H1 (cell line): Measurements from ENCODE around the gene FNDC10. TPM values are rescaled to one million over a fixed set of nuclear protein-coding genes. Genes with fewer than 3 reads are reported as not detected.

ENCODE experiments used
- CTCF ChIA-PET: fragments of 300-600 bp; sonication (Branson Sonifier 250); formaldehyde crosslinking; loops from one replicate; lab custom pipeline; 2021; ENCODE audit not compliant: partially characterized antibody; lab: Charles Lee
- POLR2A ChIA-PET: fragments of 300-600 bp; sonication (Branson Sonifier 250); formaldehyde crosslinking; loops from one replicate; lab custom pipeline; 2021; ENCODE audit warnings: inconsistent platforms; ENCODE audit not compliant: partially characterized antibody; lab: Charles Lee
- DNase-seq, 2 experiments: peaks; one replicate each; pipeline versions ENCODE4 v3.0.0 to v3.0.0-alpha.2; 2010 to 2022; ENCODE audit warnings: low spot score in 2 of 2, low read depth in 1 of 2, mixed read lengths in 1 of 2
- FAIRE-seq: peaks from 2 replicates; lab custom pipeline; 2011; peaks lifted over from hg19 to GRCh38; lab: Jason Lieb, UNC
- H2AFZ ChIP-seq: 2 replicates; pipeline ENCODE4 v1.8.1; 2012; ENCODE audit warnings: low read length, inconsistent platforms
- H2AK5ac ChIP-seq: 2 replicates; pipeline ENCODE4 v1.6.1; 2013; ENCODE audit warnings: low read depth, low read length
- H2BK120ac ChIP-seq: replicated peaks from 2 replicates; pipeline ENCODE3; 2013; ENCODE audit warnings: low read depth, low read length, inconsistent platforms
- H2BK12ac ChIP-seq: 2 replicates; pipeline ENCODE4 v1.6.1; 2013; ENCODE audit warnings: low read depth, low read length
- H2BK15ac ChIP-seq: 2 replicates; pipeline ENCODE4 v1.6.1; 2013; ENCODE audit warnings: low read length
- H2BK20ac ChIP-seq: 2 replicates; pipeline ENCODE4 v1.6.1; 2013; ENCODE audit warnings: low read length
- H2BK5ac ChIP-seq: 2 replicates; pipeline ENCODE4 v1.6.1; 2013; ENCODE audit warnings: low read depth, low read length
- H3K14ac ChIP-seq: 2 replicates; pipeline ENCODE4 v1.6.1; 2013; ENCODE audit warnings: inconsistent platforms; ENCODE audit not compliant: insufficient read length
- H3K18ac ChIP-seq: 2 replicates; pipeline ENCODE4 v1.6.1; 2013; ENCODE audit warnings: low read length; ENCODE audit errors: extremely low read depth
- H3K23ac ChIP-seq: 2 replicates; pipeline ENCODE4 v1.6.1; 2013; ENCODE audit warnings: inconsistent platforms; ENCODE audit not compliant: insufficient read length
- H3K23me2 ChIP-seq: 2 replicates; pipeline ENCODE4 v1.6.1; 2013; ENCODE audit warnings: low read depth, low read length
- H3K27ac ChIP-seq: 2 replicates; pipeline ENCODE4 v1.6.1; 2011; ENCODE audit warnings: low read depth, low read length, inconsistent platforms
- H3K27me3 ChIP-seq, 4 experiments: replicated peaks in 1 of 4; 1 replicate in 1 of 4; 2 replicates in 3 of 4; pipeline versions ENCODE4 v1.6.1 to v1.8.1; 2011 to 2013; ENCODE audit warnings: low read length in 3 of 4, mild to moderate bottlenecking in 3 of 4, inconsistent platforms in 2 of 4, mixed read lengths in 2 of 4, moderate library complexity in 1 of 4; ENCODE audit not compliant: control insufficient read depth in 3 of 4, insufficient read depth in 3 of 4; ENCODE audit errors: extremely low read depth in 1 of 4
- H3K36me3 ChIP-seq, 4 experiments: 2 replicates each; pipeline versions ENCODE4 v1.6.1 to v1.8.1; 2011 to 2013; ENCODE audit warnings: mild to moderate bottlenecking in 4 of 4, low read length in 3 of 4, moderate library complexity in 2 of 4, control low read depth in 1 of 4, inconsistent platforms in 1 of 4; ENCODE audit not compliant: insufficient read depth in 4 of 4, control insufficient read depth in 2 of 4
- H3K4ac ChIP-seq: replicated peaks from 2 replicates; pipeline ENCODE3; 2013; ENCODE audit warnings: low read length, low read depth, mixed read lengths, inconsistent platforms; ENCODE audit not compliant: insufficient read length
- H3K4me1 ChIP-seq, 4 experiments: replicated peaks in 1 of 4; 1 replicate in 1 of 4; 2 replicates in 3 of 4; pipeline versions ENCODE4 v1.6.1 to v1.8.1; 2011 to 2013; ENCODE audit warnings: low read length in 3 of 4, inconsistent platforms in 2 of 4, mixed read lengths in 1 of 4; ENCODE audit not compliant: insufficient read depth in 4 of 4, control insufficient read depth in 3 of 4
- H3K4me2 ChIP-seq, 2 experiments: 2 replicates each; pipeline versions ENCODE4 v1.6.1 to v1.8.1; 2011 to 2013; ENCODE audit warnings: low read depth in 2 of 2, low read length in 2 of 2, control low read depth in 1 of 2, inconsistent platforms in 1 of 2, mild to moderate bottlenecking in 1 of 2; ENCODE audit not compliant: insufficient read depth in 1 of 2
- H3K4me3 ChIP-seq, 4 experiments: fragments of 200-600, 300-600 bp in 1 of 4; sonication (generic), shearing (Covaris generic), sonication (Bioruptor Twin) in 1 of 4; 2 replicates each; pipeline versions ENCODE4 v1.5.1 to v1.8.1; 2011 to 2016; ENCODE audit warnings: low read length in 4 of 4, low read depth in 3 of 4, control low read depth in 2 of 4, inconsistent platforms in 2 of 4, mild to moderate bottlenecking in 2 of 4, mixed read lengths in 1 of 4, moderate library complexity in 1 of 4; ENCODE audit not compliant: insufficient read depth in 2 of 4; ENCODE audit errors: extremely low read depth in 1 of 4
- H3K56ac ChIP-seq: replicated peaks from 2 replicates; pipeline ENCODE3; 2013; ENCODE audit warnings: low read depth, mild to moderate bottlenecking, mixed read lengths, low read length, inconsistent platforms; ENCODE audit not compliant: insufficient read length
- H3K79me1 ChIP-seq: 2 replicates; pipeline ENCODE4 v1.6.1; 2013; ENCODE audit warnings: low read depth, low read length, control low read depth
- H3K79me2 ChIP-seq, 2 experiments: 2 replicates each; pipeline versions ENCODE4 v1.6.1 to v1.8.1; 2012 to 2013; ENCODE audit warnings: low read length in 2 of 2, mild to moderate bottlenecking in 2 of 2, inconsistent platforms in 1 of 2; ENCODE audit not compliant: insufficient read depth in 2 of 2, control insufficient read depth in 1 of 2
- H3K9ac ChIP-seq, 4 experiments: replicated peaks in 1 of 4; 1 replicate in 1 of 4; 2 replicates in 3 of 4; pipeline versions ENCODE4 v1.6.1 to v1.8.1; 2011 to 2013; ENCODE audit warnings: low read depth in 3 of 4, low read length in 3 of 4, control low read depth in 2 of 4, mild to moderate bottlenecking in 2 of 4, moderate library complexity in 2 of 4, inconsistent platforms in 1 of 4; ENCODE audit errors: extremely low read depth in 1 of 4
- H3K9me3 ChIP-seq, 2 experiments: 2 replicates each; pipeline versions ENCODE4 v1.6.1 to v1.8.1; 2012 to 2013; ENCODE audit warnings: mild to moderate bottlenecking in 2 of 2, moderate library complexity in 2 of 2, control low read depth in 1 of 2, inconsistent platforms in 1 of 2, low read depth in 1 of 2, low read length in 1 of 2, mixed read lengths in 1 of 2; ENCODE audit not compliant: insufficient read depth in 2 of 2
- H4K20me1 ChIP-seq, 2 experiments: replicated peaks in 1 of 2; 2 replicates each; pipeline versions ENCODE3 to v1.8.1; 2011 to 2013; ENCODE audit warnings: inconsistent platforms in 2 of 2, low read length in 2 of 2, mild to moderate bottlenecking in 1 of 2; ENCODE audit not compliant: insufficient read depth in 2 of 2, control insufficient read depth in 1 of 2
- H4K5ac ChIP-seq: 2 replicates; pipeline ENCODE4 v1.6.1; 2013; ENCODE audit warnings: low read length, low read depth, mixed read lengths, inconsistent platforms; ENCODE audit not compliant: insufficient read length
- H4K8ac ChIP-seq: 2 replicates; pipeline ENCODE4 v1.8.0; 2013; ENCODE audit warnings: mild to moderate bottlenecking, moderate library complexity, low read length, inconsistent platforms; ENCODE audit not compliant: insufficient read depth; ENCODE audit errors: extremely low read depth
- H4K91ac ChIP-seq: replicated peaks from 2 replicates; pipeline ENCODE3; 2013; ENCODE audit warnings: low read length, mixed read lengths, inconsistent platforms; ENCODE audit not compliant: insufficient read length
- CREB1 ChIP-seq: IDR thresholded peaks from 2 replicates; pipeline ENCODE4 v1.6.1; 2012; ENCODE audit warnings: inconsistent platforms
- EP300 ChIP-seq, 2 experiments: IDR thresholded peaks; 1 replicate in 1 of 2; 2 replicates in 1 of 2; pipeline ENCODE4 v1.6.1; 2011 to 2012; ENCODE audit warnings: low read depth in 2 of 2, low read length in 2 of 2, mild to moderate bottlenecking in 2 of 2, borderline replicate concordance in 1 of 2, inconsistent platforms in 1 of 2, moderate library complexity in 1 of 2
- HDAC2 ChIP-seq, 2 experiments: fragments of 300-600 bp in 1 of 2; sonication (generic) in 1 of 2; IDR thresholded peaks; 2 replicates each; pipeline ENCODE4 v1.6.1; 2011 to 2012; ENCODE audit warnings: low read depth in 2 of 2, low read length in 2 of 2, mild to moderate bottlenecking in 2 of 2, moderate library complexity in 2 of 2, borderline replicate concordance in 1 of 2, inconsistent platforms in 1 of 2
- KDM1A ChIP-seq: fragments of 200-600, 300-600 bp; sonication (generic); IDR thresholded peaks from 2 replicates; pipeline ENCODE4 v1.7.1; 2016; ENCODE audit warnings: mild to moderate bottlenecking, low read length, borderline replicate concordance
- NANOG ChIP-seq: IDR thresholded peaks from 2 replicates; pipeline ENCODE4 v1.6.1; 2011; ENCODE audit warnings: low read length, low read depth, mild to moderate bottlenecking, inconsistent platforms; ENCODE audit not compliant: insufficient read depth, poor library complexity, severe bottlenecking
- RAD21 ChIP-seq, 2 experiments: IDR thresholded peaks in 1 of 2; conservative IDR thresholded peaks in 1 of 2; 2 replicates each; pipeline ENCODE4 v1.6.1; 2011; ENCODE audit warnings: low read depth in 2 of 2, low read length in 2 of 2, improper control_type of control experiment in 1 of 2, inconsistent platforms in 1 of 2, mild to moderate bottlenecking in 1 of 2, moderate library complexity in 1 of 2
- RBBP5 ChIP-seq: IDR thresholded peaks from 2 replicates; pipeline ENCODE4 v1.7.1; 2012; ENCODE audit warnings: low read depth, mild to moderate bottlenecking, inconsistent platforms, low read length, moderate library complexity, borderline replicate concordance
- RNF2 ChIP-seq: fragments of 200-900, 300-1000 bp; sonication (generic); IDR thresholded peaks from 2 replicates; pipeline ENCODE4 v1.7.1; 2016; ENCODE audit warnings: borderline replicate concordance, low read depth, mild to moderate bottlenecking, antibody characterized with exemption, low read length; ENCODE audit not compliant: poor library complexity, severe bottlenecking; ENCODE audit errors: missing control alignments
- SIRT6 ChIP-seq: IDR thresholded peaks from one replicate; pipeline ENCODE4 v1.7.1; 2012; ENCODE audit warnings: low read length, inconsistent platforms
- TBP ChIP-seq: IDR thresholded peaks from 2 replicates; pipeline ENCODE4 v1.6.1; 2011; ENCODE audit warnings: low read depth, low read length, improper control_type of control experiment
- WGBS, 2 experiments: shearing (Covaris generic) in 1 of 2; methylation state at CpG; one replicate each; pipeline versions ENCODE4 v1.1.6 to v1.1.7; 2013 to 2015; ENCODE audit warnings: low lambda C conversion rate in 2 of 2, mixed read lengths in 2 of 2, inconsistent platforms in 1 of 2, low coverage in 1 of 2, missing lambda C conversion rate in 1 of 2; ENCODE audit not compliant: insufficient replicate concordance in 2 of 2, insufficient coverage in 1 of 2, insufficient read length in 1 of 2; ENCODE audit errors: extremely low coverage in 1 of 2, missing lambda C conversion rate in 1 of 2; 5-methylcytosine and 5-hydroxymethylcytosine counted together
- polyA plus RNA-seq, 7 experiments: library from polyadenylated mRNA; depleted of rRNA in 3 of 7; stranded (reverse) in 5 of 7; unstranded in 2 of 7; fragments of >200 nt in 5 of 7; fragments of 200-250 nt in 2 of 7; gene quantifications; 1 replicate in 5 of 7; 2 replicates in 1 of 7; 4 replicates in 1 of 7; pipeline versions ENCODE4 v1.2.1 to v1.2.3, GENCODE V29; 2011 to 2013; ENCODE audit warnings: missing spikeins in 2 of 7, mixed read lengths in 2 of 7
- total RNA-seq: library from RNA; stranded (reverse); fragmentation: NEBNext Ultra II Directional; extraction: Animal tissue kit (Norgen Biotek cat#: 25700); gene quantifications from 2 replicates; pipeline ENCODE4 v1.2.1, GENCODE V29; 2021

FNDC10 gene
- total and polyA plus RNA-seq, 2 of the 8 experiments (the other 6 are each of a cell fraction or from before 2014, with no cell fraction given): 19.0 to 21.8 TPM

DNA sequence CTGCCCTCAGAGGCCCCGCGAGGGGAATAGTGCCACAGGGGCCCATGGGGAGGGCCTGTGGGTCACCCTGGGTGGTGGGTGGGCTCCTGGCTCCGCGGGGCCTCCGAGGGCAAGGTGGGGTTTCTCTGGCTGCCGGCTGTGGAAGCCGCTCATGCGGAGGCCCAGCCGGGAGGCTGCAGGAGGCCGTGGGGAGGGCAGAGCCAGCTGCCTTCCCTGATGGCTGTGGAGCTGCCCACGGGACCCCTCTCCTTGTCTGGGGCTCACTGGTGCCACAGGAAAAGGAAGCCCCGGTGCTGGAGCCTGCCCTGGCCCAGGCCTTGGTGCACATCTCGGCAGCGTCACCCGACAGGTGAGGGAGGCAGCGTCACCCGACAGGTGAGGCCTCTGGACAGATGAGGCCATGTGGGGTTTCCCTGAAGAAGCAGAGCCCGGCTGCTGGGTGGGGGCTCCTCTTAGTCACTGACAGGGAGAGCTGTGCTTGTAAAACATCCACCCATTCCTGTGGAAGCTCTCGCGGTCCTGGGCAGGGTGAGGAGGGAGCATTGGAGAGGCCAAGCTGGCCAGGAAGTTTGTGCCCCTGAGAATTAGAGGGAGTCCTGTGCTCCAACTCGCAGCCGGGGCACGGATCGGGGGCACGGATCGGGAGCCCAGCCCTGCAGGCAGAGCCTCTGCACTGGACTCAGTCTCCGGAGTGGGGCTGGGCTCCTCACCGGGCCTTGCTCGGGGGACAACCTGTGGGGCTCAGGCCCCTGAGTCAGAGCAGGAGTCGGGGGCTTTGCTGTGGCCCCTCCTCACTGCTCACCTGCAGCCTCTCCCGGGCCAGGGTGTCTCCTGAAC lies 21.5 kb upstream of the FNDC10 start:
- ChIA-PET POLR2A (interaction anchor here (0.6 to 1.2 kb wide), 2 partner anchors 23 to 609 kb away, joined by 4 read pairs; no protein-coding TSS in a partner anchor), CTCF (interaction anchor here (0.6 to 3.3 kb wide), 15 partner anchors 8 to 321 kb away, joined by 3 to 21 read pairs (median 4); no protein-coding TSS in a partner anchor)
- Histone ChIP-seq H3K14ac (no peak overlapping the region), H3K27me3 (no peaks in the 10 kb centered on the region; a peak in 1 of 7 replicates), H3K4me3 (no peak overlapping the region), H2BK15ac (no peak overlapping the region), H4K20me1 (peaks cover 5 to 21% of the 10 kb centered on the region in 2 experiments), H4K91ac (no peak overlapping the region), H3K27ac (no peak overlapping the region), H2BK20ac (no peak overlapping the region), H3K36me3 (no peaks in the 10 kb centered on the region), H3K23ac (no peak overlapping the region), H3K4ac (no peak overlapping the region), H4K8ac (no peak overlapping the region; the same call in 1 of the 2 replicates), H2AFZ (no peak overlapping the region), H3K79me1 (no peaks in the 10 kb centered on the region; the same call in none of the 2 replicates), H4K5ac (no peak overlapping the region), H3K9me3 (no peaks in the 10 kb centered on the region), H3K23me2 (no peaks in the 10 kb centered on the region; the same call in 1 of the 2 replicates), H2BK5ac (no peak overlapping the region), H3K9ac (no peak overlapping the region), H3K79me2 (no peaks in the 10 kb centered on the region), H3K18ac (no peak overlapping the region), H3K4me2 (no peak overlapping the region), H2AK5ac (no peak overlapping the region), H2BK120ac (no peak overlapping the region), H2BK12ac (no peak overlapping the region), H3K4me1 (peaks cover 0 to 6% (median 3%) of the 10 kb centered on the region in 4 experiments; a peak in 5 of 7 replicates), H3K56ac (no peak overlapping the region)
- DNase-seq: no peak
- WGBS, 2 experiments: 92% methylated on average over 21 of the region's 31 CpGs; no CpG with 5 or more reads in 1 of the 2 experiments
- FAIRE-seq: no peak
- no peak for TF ChIP-seq EP300 (IDR thresholded peaks at IDR 0.05; ENCODE audit: borderline replicate concordance in 1 of 2, low read depth in 2 of 2, low read length in 2 of 2)
- TF ChIP-seq HDAC2 (IDR thresholded peaks at IDR 0.05; ENCODE audit: borderline replicate concordance in 1 of 2, low read depth in 2 of 2, low read length in 2 of 2): no peak
- TF ChIP-seq CREB1: no peak
- TF ChIP-seq RBBP5: no peak
- TF ChIP-seq KDM1A: no peak
- TF ChIP-seq NANOG: no peak
- TF ChIP-seq RAD21 (IDR thresholded peaks at IDR 0.05 in 1 of 2, conservative IDR thresholded peaks at IDR 0.05 in 1 of 2; ENCODE audit: low read depth in 2 of 2, low read length in 2 of 2): no peak
- no peak for TF ChIP-seq RNF2
- TF ChIP-seq SIRT6: no peak
- TF ChIP-seq TBP: no peak
